Measurements from ENCODE around the gene PSMD14.
"Not testable (repeated sequence)": the region's sequence is repeated elsewhere in the genome, so short reads cannot be mapped to it uniquely, and the experiment has no call there.

The PSMD14 gene

GRCh38 chr2:161354106-161354505 lies 45.9 kb downstream of the PSMD14 start:
- no peak overlapping the region for H3K27ac ChIP-seq
- TF ChIP-seq CTCF (conservative IDR thresholded peaks at IDR 0.05; ENCODE audit: low read depth) = no peak
- POLR2A ChIA-PET (ENCODE audit: low non-redundant PET) = no interaction called here
- DNase-seq (ENCODE audit: low spot score) = no peak
- CTCF ChIA-PET = interaction anchor here (0.6 kb wide), 1 partner anchor 12 kb away, joined by 4 read pairs; no protein-coding TSS in a partner anchor

DNA sequence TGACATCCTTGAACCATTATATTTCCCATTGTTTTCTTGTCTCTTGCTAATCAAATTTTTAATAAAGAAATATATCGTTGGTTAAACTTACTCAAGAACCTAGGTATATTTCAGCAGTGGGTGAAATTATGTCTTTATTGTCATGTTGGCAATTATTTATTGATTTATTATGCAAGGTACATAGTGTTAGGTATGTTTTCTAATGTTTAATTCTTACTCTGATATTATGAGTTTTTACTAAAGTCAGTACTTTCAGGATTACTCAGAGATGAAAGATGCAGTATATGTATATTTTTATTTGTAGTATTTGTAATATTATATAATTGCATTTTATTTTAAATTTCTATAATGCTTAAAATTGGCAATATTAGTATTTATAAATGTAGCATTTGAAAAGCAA lies 46.9 kb downstream of the PSMD14 start:
- TF ChIP-seq CTCF (conservative IDR thresholded peaks at IDR 0.05; ENCODE audit: low read depth) = no peak
- POLR2A ChIA-PET (ENCODE audit: low non-redundant PET) = no interaction called here
- CTCF ChIA-PET = no interaction called here
- no peak for DNase-seq (ENCODE audit: low spot score)
- no peak overlapping the region for H3K27ac ChIP-seq

- ChIA-PET CTCF (no interaction called here), POLR2A (ENCODE audit: low non-redundant PET) (no interaction called here)
- TF ChIP-seq CTCF (conservative IDR thresholded peaks at IDR 0.05; ENCODE audit: low read depth) = no peak
- H3K27ac ChIP-seq = no peak overlapping the region
- no peak for DNase-seq (ENCODE audit: low spot score)
Observed at GRCh38 chr2:161355983-161356382, 47.8 kb downstream of the PSMD14 start.

- no peak overlapping the region for H3K27ac ChIP-seq
- ChIA-PET POLR2A (ENCODE audit: low non-redundant PET) (no interaction called here), CTCF (no interaction called here)
Observed at GRCh38 chr2:161357097-161357496, 48.9 kb downstream of the PSMD14 start.

GRCh38 chr2:161358838-161359237 lies 50.6 kb downstream of the PSMD14 start:
- DNase-seq (ENCODE audit: low spot score) = no peak
- TF ChIP-seq CTCF (conservative IDR thresholded peaks at IDR 0.05; ENCODE audit: low read depth) = no peak
- ChIA-PET CTCF (interaction anchor here (0.6 kb wide), 1 partner anchor 121 kb away, joined by 3 read pairs; no protein-coding TSS in a partner anchor), POLR2A (ENCODE audit: low non-redundant PET) (no interaction called here)
- H3K27ac ChIP-seq = no peak overlapping the region

More at GRCh38 chr2:161357097-161357496, 48.9 kb downstream of the PSMD14 start:
- no peak for TF ChIP-seq CTCF (conservative IDR thresholded peaks at IDR 0.05; ENCODE audit: low read depth)
- no peak for DNase-seq (ENCODE audit: low spot score)

GRCh38 chr2:161360095-161360654 lies 52.0 kb downstream of the PSMD14 start:
- CTCF ChIA-PET = interaction anchor here (0.6 kb wide), 1 partner anchor 36 kb away, joined by 4 read pairs; no protein-coding TSS in a partner anchor
- DNase-seq (ENCODE audit: low spot score); POLR2A ChIA-PET (ENCODE audit: low non-redundant PET); H3K27ac ChIP-seq: not testable (repeated sequence)

DNA sequence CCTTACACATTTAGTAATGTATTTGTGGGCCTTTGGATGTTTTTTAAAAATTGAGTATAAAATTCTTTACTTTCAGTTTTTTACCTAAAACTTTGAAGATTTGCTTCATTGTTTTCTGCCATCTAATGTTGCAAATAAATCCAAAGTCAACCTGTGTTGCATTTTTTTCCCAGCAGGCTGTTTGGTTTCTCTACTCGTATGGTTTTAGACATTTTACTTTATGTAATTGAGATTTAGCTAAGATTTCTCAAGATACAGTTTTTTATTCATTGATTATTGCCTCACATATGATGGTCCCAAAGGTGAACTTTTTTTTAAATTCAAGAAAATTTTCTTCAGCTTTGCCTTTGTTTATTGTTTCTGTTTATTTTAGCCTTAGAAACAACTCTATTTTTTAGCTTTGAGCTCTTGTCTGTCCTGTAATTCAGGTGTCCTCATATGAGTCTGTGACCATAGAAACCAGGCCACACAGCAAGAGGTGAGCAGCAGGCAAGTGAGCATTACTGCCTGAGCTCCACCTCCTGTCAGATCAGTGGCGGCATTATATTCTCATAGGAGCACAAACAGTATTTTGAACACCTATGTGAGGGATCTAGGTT lies 54.4 kb downstream of the PSMD14 start:
- ChIA-PET CTCF (no interaction called here), POLR2A (ENCODE audit: low non-redundant PET) (no interaction called here)

More for the DNA sequence above, 54.4 kb downstream of the PSMD14 start:
- TF ChIP-seq CTCF (conservative IDR thresholded peaks at IDR 0.05; ENCODE audit: low read depth) = no peak
- H3K27ac ChIP-seq = no peak overlapping the region
- no peak for DNase-seq (ENCODE audit: low spot score)

All from RWPE1 (cell line).